Astrocyte (in vitro differentiated cells and primary cell): ENCODE measurements around the gene RAB8B.

Experiments
- EZH2 ChIP-seq: IDR thresholded peaks from 2 replicates; pipeline ENCODE4 v1.6.1; 2012; ENCODE audit warnings: mild to moderate bottlenecking, low read length, inconsistent platforms; ENCODE audit not compliant: insufficient read depth
- TF ChIP-seq, protein P1 (sequence below): IDR thresholded peaks from 2 replicates; pipeline ENCODE4 v1.5.1; 2011; ENCODE audit warnings: low read depth, mild to moderate bottlenecking, inconsistent platforms, low read length, moderate library complexity; ENCODE audit not compliant: insufficient read depth

DNA sequence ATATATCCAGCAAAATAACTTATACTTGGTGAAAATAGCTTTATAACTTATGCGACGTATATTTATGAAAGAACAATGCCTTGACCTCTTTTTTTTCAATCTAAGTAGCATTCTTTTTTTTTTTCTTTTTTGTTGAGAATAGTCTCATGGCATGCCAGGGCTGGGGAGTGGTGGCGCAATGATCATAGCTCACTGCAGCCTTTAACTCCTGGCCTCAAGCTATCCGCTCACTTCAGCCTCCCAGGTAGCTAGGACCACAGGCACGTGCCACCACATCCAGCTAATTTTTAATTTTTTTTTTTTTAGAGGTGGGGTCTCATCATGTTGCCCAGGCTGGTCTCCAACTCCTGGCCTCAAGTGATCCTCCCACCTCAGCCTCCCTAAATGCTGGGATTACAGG, 43.5 kb downstream of the RAB8B start:
- TF ChIP-seq, protein P1, sequence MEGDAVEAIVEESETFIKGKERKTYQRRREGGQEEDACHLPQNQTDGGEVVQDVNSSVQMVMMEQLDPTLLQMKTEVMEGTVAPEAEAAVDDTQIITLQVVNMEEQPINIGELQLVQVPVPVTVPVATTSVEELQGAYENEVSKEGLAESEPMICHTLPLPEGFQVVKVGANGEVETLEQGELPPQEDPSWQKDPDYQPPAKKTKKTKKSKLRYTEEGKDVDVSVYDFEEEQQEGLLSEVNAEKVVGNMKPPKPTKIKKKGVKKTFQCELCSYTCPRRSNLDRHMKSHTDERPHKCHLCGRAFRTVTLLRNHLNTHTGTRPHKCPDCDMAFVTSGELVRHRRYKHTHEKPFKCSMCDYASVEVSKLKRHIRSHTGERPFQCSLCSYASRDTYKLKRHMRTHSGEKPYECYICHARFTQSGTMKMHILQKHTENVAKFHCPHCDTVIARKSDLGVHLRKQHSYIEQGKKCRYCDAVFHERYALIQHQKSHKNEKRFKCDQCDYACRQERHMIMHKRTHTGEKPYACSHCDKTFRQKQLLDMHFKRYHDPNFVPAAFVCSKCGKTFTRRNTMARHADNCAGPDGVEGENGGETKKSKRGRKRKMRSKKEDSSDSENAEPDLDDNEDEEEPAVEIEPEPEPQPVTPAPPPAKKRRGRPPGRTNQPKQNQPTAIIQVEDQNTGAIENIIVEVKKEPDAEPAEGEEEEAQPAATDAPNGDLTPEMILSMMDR, result no peak
- no peak for TF ChIP-seq EZH2
